GM18867 (cell line): ENCODE data around the gene CSRP2.

Experiments used
- ATAC-seq: cut with Tn5 transposase; IDR thresholded peaks from one replicate; pipeline ENCODE4 v1.9.1; 2021; ENCODE audit warnings: mild to moderate bottlenecking, moderate library complexity; ENCODE audit not compliant: unreplicated experiment

CSRP2 gene

DNA sequence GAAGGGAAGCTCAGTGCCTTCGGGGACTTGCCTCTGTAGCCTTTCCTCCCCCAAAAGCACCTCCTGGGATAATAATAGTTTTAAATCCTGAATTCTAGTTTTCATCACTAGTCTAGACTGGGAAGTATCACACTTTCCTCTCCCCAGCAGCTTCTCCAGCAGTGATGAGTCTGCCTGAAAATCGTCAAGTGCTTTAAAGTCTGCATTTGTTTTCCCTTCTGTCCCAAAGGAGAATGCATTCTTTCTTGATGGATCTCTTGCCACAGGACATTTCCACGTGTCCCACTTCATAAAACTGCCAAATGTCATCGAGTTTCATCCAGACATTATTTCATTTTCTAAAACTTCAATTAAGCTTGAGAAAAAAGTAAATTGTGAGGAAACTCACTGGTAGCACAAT, 15.0 kb downstream of the CSRP2 start:
- ATAC-seq = no peak

- no peak for ATAC-seq
These were observed 15.7 kb downstream of the CSRP2 start for GRCh38 chr12:76863005-76863670.

- no peak for ATAC-seq
These were observed 18.6 kb downstream of the CSRP2 start for GRCh38 chr12:76860256-76860655.

- ATAC-seq = no peak
These were observed 19.2 kb downstream of the CSRP2 start for GRCh38 chr12:76859611-76860010.

DNA sequence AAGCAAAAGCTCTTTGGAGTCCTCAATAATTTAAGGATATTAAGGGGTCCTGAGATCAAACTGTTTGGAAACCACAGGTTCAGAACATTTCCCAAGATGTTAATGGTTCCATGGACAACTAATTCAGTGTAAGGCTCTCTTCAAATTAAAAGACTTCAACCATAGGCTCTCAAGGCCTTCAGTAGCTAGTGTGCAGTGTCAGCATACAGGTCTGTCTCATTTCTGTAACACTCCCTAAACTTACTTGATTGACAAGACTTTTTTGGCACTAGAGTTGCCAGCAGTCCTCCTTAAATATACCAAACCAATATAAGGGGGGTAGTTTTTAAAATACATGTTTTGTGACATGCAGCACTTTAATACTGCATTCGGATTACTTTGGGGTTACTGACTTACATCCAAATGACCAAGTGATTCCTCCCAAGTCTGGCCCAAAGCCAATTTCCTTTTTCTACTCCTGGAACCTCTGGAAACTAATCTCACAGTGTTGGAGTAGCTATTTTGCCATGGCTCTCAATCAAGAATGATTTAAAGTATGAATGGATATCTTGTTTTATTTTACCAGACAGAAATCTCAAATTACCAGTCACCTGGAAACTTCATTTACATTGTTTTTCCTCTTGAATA, 22.7 kb downstream of the CSRP2 start:
- ATAC-seq = no peak

DNA sequence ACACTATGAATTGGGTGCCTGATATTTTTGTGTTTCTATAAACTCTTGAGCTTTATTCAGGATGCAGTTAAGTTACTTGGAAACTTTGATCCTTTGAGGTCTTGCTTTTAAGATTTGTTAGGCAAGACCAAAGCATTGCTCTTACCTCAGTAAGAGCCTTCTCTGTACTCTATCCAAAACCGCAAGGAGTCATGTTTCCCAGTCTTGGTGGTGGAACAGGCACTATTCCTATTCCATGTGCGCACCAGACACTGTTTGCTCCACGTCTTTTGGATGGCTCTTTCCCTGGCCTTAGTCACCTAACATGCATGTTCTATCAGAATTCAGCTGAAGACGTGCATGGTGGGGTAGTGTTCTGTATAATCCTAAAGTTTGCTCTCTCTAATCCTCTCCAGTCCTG, 23.5 kb downstream of the CSRP2 start:
- ATAC-seq = no peak

- no peak for ATAC-seq
These were observed 26.7 kb downstream of the CSRP2 start for GRCh38 chr12:76852106-76852505.

DNA sequence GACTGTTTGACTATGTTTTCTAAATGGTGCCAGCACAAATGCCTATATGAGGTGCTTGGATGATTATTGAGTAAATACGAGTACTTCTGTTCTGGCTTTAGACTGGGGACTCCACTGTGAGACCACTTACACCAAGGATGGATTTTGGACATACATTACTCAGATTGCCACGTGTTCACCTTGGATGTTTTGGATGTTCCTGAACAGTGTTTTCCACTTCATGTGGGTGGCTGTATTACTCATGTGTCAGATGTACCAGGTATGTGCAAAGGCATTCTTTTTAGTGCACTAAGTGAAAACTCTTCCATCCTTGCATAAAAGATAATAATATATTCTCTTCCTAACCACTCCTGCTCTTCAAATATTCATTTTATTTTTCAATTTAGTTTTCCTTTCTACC, 30.7 kb downstream of the CSRP2 start:
- ATAC-seq = no peak

GRCh38 chr12:76847260-76847659, 31.6 kb downstream of the CSRP2 start:
- ATAC-seq = no peak

DNA sequence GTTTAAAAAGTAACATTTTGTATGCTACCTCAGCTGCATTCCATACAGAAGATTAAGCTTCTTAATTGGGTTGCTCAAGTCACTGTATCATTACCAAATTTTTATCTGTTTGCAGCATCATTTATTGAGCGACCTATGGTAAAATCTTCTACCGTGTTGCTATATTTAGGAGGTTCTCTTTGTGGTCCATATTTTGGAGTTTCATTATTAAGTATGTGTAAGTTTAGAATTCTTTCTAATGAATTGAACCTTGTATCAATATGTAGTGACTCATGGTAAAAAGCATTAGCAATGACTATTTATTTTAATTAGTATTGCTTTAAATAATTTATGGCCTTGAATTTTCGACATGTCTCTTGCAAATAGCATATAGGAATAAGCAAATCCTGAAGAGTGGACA, 42.2 kb downstream of the CSRP2 start:
- ATAC-seq = peak; percentile 50

GRCh38 chr12:76830436-76830835, 48.4 kb downstream of the CSRP2 start:
- no peak for ATAC-seq

DNA sequence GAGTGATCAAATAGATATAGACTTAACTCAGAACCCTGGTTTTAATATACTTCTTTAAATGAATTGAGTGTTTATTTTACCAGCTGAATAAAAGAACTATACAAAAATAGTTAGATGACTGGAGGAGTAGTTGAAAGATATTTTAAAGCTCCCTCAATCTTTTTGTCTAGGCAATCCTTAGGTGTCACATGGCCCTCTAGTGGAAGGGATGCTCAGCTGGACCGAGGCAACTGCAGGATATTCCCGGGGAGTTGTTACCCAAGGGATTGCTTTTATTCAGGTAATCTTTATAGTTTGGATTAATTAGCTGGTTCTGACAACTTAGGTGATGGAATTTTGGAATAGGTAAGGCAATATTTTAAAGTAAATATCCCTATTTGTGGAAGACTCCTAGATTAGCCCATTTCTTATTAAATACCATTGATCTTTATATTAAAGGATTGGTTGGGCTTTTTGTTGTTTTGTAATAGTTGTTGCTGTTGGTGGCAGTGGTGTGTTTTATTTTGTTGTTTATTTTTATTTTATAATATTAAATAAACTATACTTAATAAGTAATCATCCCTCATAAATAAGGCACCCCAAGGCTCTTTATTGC, 57.8 kb downstream of the CSRP2 start:
- no peak for ATAC-seq

DNA sequence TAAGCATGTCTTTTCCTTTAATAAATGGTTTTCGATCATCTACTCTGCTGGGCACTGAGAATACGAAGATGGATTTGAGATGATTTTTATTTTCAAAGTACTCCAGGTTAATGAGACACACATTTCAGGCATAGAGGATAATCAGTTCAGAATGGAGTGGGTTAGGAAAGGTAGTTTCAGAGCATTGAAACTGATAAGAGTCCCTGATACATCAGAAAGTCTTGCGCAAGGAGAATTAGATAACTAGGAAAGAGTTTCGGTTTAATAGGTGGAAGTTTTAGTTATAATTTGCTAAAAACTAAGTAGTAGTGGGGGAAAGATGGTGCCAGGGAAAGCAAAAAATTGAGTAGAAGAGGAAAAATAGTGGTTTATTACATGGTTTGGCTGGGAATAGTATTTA, 64.8 kb downstream of the CSRP2 start:
- ATAC-seq = no peak

- ATAC-seq = no peak
These were observed 65.6 kb downstream of the CSRP2 start for GRCh38 chr12:76813265-76813664.

DNA sequence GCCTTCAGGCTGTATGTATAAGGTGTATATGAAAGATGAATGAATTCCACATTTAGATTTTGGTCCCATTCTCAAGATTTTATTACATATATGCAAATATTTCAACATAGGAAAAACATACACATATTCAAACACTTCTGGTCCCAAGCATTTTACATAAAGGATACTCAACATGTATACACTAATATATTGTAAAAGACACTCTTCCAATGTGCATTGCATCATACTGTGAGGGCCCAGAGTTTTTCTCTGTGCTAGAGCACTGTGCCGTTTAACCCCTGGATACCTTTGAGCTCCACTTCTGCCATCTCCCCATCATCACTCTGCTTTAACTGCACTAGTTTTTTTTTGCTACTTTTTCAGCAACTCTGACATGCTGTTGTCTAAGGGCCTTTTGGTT, 66.8 kb downstream of the CSRP2 start:
- no peak for ATAC-seq

DNA sequence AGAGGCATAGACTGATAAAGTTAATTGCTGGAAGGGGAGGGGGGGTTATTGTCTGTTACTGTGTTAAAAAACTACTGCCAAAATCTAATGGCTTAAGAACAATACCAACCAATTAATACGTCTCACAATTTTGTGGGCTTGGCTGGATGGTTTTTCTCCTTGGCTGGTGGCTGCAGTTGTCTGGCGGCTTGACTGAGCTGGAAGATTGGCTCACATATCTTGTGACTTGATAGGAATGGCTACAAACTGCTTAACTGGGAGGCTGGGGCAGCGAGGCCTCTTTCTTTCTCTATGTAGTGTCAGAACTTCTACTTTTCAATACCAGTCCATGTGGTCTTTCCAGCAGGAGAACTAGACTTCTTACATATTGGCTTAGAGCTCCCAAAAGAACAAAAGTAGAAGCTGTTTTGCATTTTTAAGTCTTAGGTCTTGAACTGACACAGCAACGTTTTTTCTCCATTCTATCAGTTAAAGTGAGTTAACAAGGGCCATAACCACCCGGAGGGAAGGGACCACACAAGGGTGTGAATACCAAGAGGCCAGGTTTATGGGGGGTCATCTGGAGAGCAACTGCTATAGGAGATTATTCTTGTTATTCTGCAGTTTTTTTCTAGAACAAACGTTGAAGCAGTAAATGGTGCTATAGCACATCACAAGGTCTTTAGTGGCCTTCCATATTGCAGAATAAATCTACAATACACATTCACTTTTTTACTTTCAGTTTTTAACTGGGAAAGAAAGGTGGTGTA, 68.0 kb downstream of the CSRP2 start:
- ATAC-seq = no peak
